ENCODE data around the gene IL23A.

Gene IL23A

DNA sequence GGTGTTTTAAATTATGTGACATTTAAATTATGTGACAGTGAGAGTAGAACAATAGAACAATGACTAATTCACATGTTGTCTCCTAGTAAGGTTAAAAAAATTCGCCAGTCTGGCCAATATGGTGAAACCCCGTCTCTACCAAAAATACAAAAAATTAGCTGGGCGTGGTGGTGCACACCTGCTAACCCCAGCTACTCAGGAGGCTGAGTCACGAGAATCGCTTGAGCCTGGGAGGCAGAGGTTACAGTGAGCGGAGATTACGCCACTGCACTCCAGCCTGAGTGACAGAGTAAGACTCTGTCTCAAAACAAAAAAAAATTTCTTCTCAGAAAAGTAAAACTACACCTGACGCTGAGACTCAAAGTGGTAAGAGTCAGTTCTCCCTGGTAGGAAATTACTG is 41.3 kb upstream of the IL23A start:
- Histone ChIP-seq H3K9me2 (replicated peaks; ENCODE audit: control insufficient read depth, low read length) (no peaks in the 10 kb centered on the region), H3F3A (ENCODE audit: control insufficient read depth, insufficient read depth) (peaks cover 5% of the 10 kb centered on the region; the same call in 1 of the 2 replicates), H4K20me1 (ENCODE audit: control insufficient read depth, insufficient read depth, low read depth, low read length) (peaks cover 3% of the 10 kb centered on the region; the same call in 1 of the 2 replicates), H3K27ac (ENCODE audit: low read depth, low read length) (peak overlapping the region; percentile 72; the same call in 1 of the 2 replicates), H3K4me3 (ENCODE audit: low read length) (peak overlapping the region; percentile 92), H3K4me1 (ENCODE audit: control insufficient read depth, low read length) (peaks cover 54% of the 10 kb centered on the region), H3K36me3 (ENCODE audit: control insufficient read depth, low read length) (peaks cover 77% of the 10 kb centered on the region), H3K79me2 (ENCODE audit: control insufficient read depth, low read length) (peaks cover 94% of the 10 kb centered on the region), H3K9me3 (ENCODE audit: control insufficient read depth, insufficient read depth, low read length) (no peaks in the 10 kb centered on the region), H3K27me3 (ENCODE audit: control insufficient read depth, low read length) (no peaks in the 10 kb centered on the region), H3K4me2 (ENCODE audit: low read length) (peak overlapping the region; percentile 94)
- no peak for TF ChIP-seq EZH2phosphoT487 (IDR thresholded peaks at IDR 0.05; ENCODE audit: borderline replicate concordance, low read length)
- TF ChIP-seq, protein P1, sequence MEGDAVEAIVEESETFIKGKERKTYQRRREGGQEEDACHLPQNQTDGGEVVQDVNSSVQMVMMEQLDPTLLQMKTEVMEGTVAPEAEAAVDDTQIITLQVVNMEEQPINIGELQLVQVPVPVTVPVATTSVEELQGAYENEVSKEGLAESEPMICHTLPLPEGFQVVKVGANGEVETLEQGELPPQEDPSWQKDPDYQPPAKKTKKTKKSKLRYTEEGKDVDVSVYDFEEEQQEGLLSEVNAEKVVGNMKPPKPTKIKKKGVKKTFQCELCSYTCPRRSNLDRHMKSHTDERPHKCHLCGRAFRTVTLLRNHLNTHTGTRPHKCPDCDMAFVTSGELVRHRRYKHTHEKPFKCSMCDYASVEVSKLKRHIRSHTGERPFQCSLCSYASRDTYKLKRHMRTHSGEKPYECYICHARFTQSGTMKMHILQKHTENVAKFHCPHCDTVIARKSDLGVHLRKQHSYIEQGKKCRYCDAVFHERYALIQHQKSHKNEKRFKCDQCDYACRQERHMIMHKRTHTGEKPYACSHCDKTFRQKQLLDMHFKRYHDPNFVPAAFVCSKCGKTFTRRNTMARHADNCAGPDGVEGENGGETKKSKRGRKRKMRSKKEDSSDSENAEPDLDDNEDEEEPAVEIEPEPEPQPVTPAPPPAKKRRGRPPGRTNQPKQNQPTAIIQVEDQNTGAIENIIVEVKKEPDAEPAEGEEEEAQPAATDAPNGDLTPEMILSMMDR (IDR thresholded peaks at IDR 0.05; ENCODE audit: low read depth, low read length, poor library complexity, severe bottlenecking) = no peak

DNA sequence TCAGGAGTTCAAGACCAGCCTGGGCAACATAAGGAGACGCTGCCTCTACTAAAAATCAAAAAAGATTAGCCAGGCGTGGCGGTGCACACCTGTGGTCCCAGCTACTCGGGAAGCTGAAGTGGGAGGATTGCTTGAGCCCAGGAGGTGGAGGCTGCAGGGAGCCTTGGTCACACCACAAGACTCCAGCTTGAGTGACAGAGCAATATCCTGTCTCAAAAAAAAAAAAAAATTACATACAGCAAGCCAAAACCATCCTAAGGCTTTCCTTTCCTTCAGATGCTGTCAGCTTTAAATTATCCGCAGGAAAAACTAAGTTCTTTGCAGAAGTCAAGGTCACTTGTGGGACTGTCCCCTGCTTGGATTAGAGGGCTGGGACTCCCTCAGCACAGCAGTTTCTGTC is 39.9 kb upstream of the IL23A start:
- Histone ChIP-seq H3K4me1 (ENCODE audit: control insufficient read depth, low read length) (peaks cover 63% of the 10 kb centered on the region), H3K36me3 (ENCODE audit: control insufficient read depth, low read length) (peaks cover 73% of the 10 kb centered on the region), H3K27me3 (ENCODE audit: control insufficient read depth, low read length) (no peaks in the 10 kb centered on the region), H3K9me2 (replicated peaks; ENCODE audit: control insufficient read depth, low read length) (no peaks in the 10 kb centered on the region), H3K4me2 (ENCODE audit: low read length) (peak overlapping the region; percentile 94), H3F3A (ENCODE audit: control insufficient read depth, insufficient read depth) (peaks cover 5% of the 10 kb centered on the region; the same call in 1 of the 2 replicates), H3K4me3 (ENCODE audit: low read length) (peak overlapping the region; percentile 92), H4K20me1 (ENCODE audit: control insufficient read depth, insufficient read depth, low read depth, low read length) (peaks cover 3% of the 10 kb centered on the region; the same call in 1 of the 2 replicates), H3K79me2 (ENCODE audit: control insufficient read depth, low read length) (peaks cover 81% of the 10 kb centered on the region), H3K9me3 (ENCODE audit: control insufficient read depth, insufficient read depth, low read length) (no peaks in the 10 kb centered on the region), H3K27ac (ENCODE audit: low read depth, low read length) (peak overlapping the region; percentile 72)
- TF ChIP-seq EZH2phosphoT487 (IDR thresholded peaks at IDR 0.05; ENCODE audit: borderline replicate concordance, low read length) = no peak
- TF ChIP-seq, protein P1 (IDR thresholded peaks at IDR 0.05; ENCODE audit: low read depth, low read length, poor library complexity, severe bottlenecking) = no peak

DNA sequence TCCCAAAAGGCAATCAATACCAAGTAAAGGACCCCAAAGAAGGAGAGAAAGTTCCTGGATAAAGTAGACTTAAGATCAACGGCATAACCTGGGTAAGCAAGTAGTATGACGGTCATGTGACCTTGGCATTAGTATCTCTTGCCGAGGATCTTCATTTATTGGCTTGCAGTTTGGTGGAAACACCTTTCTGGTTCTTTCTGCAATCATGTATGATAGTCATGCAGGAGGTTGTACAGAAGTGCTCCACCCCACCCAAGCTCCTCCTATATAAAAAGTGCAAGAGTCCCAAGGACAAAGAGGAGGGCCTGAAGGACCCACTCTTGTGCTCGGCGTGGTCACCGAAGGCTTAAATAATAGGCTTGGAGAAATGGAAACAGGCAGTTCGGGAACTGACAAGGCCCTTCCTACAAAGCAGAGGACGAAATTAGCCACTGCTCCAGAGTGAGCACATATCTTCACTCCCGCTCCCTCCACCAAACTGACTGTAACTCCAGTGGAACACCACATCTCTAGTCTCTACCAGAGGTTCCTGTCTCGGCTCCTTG is 39.3 kb upstream of the IL23A start:
- Histone ChIP-seq H3K4me2 (ENCODE audit: low read length) (peak overlapping the region; percentile 94), H3K4me3 (ENCODE audit: low read length) (peak overlapping the region; percentile 92), H3K9me2 (replicated peaks; ENCODE audit: control insufficient read depth, low read length) (no peaks in the 10 kb centered on the region), H3K36me3 (ENCODE audit: control insufficient read depth, low read length) (peaks cover 71% of the 10 kb centered on the region), H4K20me1 (ENCODE audit: control insufficient read depth, insufficient read depth, low read depth, low read length) (peaks cover 3% of the 10 kb centered on the region; the same call in 1 of the 2 replicates), H3K9me3 (ENCODE audit: control insufficient read depth, insufficient read depth, low read length) (no peaks in the 10 kb centered on the region), H3K27me3 (ENCODE audit: control insufficient read depth, low read length) (no peaks in the 10 kb centered on the region), H3K27ac (ENCODE audit: low read depth, low read length) (peak overlapping the region; percentile 72), H3K79me2 (ENCODE audit: control insufficient read depth, low read length) (peaks cover 75% of the 10 kb centered on the region), H3F3A (ENCODE audit: control insufficient read depth, insufficient read depth) (peaks cover 5% of the 10 kb centered on the region; the same call in 1 of the 2 replicates), H3K4me1 (ENCODE audit: control insufficient read depth, low read length) (peaks cover 63% of the 10 kb centered on the region)
- no peak for TF ChIP-seq EZH2phosphoT487 (IDR thresholded peaks at IDR 0.05; ENCODE audit: borderline replicate concordance, low read length)
- TF ChIP-seq, protein P1 (IDR thresholded peaks at IDR 0.05; ENCODE audit: low read depth, low read length, poor library complexity, severe bottlenecking) = no peak
